NCI-H2227 (cell line): ENCODE measurements around the gene ANTXR1.

Source experiments
- DNase-seq: peaks from one replicate; lab custom pipeline; 2025; ENCODE audit not compliant: unreplicated experiment; lab: John Stamatoyannopoulos, UW

ANTXR1 gene

DNA sequence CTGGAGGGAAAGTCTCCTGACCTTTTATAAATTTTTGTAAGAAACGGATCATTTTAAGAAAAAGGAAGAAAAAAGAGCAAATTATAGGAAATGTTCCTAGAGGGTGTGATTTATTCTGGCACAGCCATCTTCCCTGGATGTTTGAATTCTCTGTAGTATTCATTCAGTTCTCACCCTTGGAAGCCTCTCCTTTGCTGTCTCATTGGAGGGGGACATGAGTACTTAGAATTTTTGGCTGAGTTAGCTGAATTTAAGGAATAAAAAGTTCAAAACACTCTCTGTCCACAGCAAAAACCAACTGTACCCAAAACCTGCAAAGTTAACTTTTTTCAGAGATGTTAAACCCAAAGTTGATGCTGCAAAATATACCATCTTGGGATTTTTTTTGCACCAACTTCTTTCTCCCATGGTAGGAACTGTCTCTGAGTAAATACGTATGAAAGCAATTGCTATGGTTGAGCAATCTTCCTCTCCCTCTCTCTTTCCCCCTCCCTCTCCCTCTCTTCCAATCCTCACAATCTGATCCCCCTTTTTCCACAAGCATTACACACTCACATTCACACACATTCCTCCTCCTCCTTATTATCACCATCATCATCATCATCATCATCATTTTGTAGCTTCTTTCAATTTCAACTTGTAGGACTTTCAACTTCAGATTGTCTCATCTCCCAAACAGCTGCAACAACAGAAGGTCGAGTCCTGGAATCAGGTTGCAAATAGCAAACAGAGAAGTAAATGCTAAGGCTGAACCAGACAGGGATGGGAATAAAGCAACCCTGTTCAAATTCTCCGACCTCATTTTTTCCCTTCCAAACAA, 190.4 kb downstream of the ANTXR1 start:
- DNase-seq: no peak

GRCh38 chr2:69204654-69205053, 191.7 kb downstream of the ANTXR1 start:
- DNase-seq: no peak

DNA sequence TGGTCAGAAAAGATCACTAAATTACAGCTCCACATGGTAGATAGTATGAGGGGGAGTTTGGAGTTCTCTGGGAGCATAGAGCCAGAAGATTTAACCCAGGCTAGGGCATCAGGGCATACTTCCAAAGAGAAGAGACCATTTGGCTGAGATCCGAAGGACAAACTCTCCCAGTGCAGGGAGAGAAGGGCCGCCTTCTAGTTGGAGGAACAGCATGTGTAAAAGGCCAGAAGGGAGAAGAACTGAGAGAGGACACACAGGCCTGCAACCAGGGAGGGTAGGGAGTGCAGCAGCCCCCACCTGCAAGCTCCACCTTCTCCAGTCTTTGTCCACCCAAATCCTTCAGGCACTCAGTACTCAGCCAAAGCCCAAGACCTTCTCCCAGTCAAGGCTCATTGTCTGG, 192.1 kb downstream of the ANTXR1 start:
- DNase-seq: no peak

DNA sequence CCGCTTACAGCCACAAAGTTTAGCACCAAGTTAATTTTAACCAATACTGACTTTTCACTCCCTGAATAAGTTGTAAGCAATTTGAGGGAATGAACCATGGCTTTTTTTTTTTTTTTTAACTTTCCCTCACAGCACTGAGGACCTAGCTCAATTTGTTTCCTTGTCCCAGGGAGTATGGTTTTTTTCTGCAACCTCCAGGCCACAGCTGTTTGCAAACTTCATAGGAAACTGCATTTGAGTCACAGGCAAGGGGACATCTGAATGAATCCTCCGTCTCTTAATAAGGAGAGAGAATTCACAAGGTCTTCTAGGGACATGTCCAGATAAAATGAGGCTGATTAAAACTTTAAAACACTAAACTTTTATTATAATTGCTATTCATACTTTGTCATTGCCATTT, 192.5 kb downstream of the ANTXR1 start:
- DNase-seq: no peak

DNA sequence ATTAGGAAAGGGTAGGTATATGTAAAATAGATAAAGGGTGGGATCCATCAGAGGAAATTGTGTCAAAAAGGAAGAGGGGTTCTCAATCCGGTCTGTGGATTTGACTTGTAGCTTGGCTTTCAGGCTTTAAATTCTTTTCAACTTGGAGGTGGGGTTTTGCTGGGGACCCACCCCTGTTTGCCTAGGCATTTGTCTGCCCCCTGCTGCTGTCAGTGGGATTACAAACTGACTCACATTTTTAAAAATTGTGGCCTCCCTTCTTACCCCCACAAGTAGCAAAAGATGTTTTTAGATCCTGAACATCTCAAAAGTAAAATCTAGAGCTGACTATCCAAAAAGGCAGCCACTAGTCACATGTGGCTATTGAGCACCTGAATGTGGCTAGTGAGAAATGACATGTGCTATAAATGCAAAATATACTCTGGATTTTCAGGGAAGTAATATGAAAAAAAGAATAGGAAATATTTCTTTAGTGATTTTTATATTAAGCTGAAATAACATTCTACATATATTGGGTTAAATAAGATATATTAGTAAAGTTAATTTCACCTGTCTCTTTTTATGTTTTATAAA, 195.1 kb downstream of the ANTXR1 start:
- no peak for DNase-seq

DNA sequence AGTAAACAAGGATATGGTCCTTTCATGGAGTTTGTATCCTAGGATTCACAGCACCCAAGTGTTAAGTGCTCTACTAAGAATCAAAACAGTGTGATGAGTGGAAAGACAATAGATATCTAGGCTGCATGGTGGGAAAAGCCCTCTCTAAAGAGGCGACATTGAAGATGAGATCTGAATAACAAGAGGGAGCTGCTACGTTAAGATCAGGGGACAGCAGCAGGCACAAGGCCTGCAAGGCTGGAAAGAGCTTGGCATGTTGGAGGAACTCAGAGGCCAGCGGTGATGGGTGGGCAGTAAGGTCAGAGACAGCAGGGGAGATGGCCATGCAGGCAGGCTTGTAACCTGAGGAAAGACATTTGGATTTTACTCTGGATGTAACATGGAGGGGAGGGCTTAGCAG, 196.5 kb downstream of the ANTXR1 start:
- no peak for DNase-seq

- DNase-seq: no peak
These were observed 197.4 kb downstream of the ANTXR1 start for GRCh38 chr2:69210385-69210784.

DNA sequence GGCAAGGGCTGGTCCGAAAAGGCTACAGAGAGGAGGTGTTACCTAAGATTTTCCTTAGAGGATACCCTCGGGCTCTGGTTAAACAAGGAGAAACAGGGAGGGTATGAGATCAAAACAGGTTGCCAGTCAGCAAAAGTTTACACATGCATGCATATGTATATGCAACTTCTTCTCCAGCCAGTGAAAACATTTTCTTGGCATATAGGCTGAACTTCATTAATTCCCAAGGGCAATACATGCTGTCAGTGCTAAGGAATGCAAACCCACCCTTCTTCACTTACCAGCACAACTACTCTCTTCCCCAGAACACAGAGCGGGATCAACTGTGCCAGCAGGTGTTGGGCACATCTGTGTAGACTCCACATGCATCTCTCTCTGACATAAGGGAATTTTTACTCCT, 198.1 kb downstream of the ANTXR1 start:
- DNase-seq: no peak

DNA sequence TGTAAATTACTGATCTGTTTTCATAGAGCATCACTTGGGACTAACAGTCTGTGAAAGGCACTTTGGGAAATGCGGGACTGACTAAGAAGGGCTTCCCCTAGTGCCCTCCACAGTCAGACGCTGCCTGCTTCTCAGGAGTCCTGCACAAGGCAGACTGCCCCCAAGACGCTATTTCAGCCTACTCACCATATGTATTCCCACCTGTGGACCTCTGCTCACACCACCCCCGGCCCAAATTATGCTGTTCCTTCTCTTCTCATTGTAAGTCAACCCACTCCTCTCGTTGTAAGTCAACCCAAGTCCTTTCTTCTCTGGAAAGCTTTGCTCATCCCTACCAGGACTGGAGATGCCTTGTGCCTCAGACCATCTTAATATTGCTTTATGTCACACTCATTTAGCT, 198.7 kb downstream of the ANTXR1 start:
- DNase-seq: no peak

DNA sequence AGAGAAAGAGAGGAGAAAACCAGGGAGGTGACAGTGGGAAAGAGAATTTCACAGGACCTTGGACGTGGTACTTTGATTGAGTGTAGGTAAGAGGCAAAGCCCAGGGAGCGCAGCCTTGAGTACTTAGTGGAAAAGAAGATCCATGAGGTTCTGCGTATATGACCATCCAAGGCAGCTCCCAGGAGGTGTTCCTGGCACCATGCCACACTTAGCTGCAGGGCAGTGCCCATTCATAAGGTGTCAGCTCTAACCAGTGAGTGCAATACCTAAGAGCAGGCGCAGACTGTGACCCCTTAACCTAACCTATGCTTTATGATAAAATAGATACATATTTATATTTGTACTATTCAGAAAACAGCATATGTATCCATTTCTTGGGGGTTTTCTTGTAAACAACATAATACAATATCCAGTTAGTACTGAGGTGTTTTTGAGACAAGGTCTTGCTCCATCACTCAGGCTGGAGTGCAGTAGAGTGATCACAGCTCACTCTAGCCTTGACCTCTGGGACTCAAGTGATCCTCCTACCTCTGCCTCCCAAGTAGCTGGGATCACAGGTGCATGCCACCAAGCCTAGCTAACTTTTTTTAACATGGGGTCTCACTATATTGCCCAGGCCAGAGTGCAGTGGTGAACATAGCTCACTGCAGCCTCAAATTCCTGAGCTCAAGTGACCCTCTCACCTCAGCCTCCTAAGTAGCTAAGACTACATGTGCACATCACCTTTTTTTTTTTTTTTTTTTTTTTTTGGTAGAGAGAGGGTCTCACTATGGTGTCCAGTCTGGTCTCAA, 199.5 kb downstream of the ANTXR1 start:
- DNase-seq: no peak

DNA sequence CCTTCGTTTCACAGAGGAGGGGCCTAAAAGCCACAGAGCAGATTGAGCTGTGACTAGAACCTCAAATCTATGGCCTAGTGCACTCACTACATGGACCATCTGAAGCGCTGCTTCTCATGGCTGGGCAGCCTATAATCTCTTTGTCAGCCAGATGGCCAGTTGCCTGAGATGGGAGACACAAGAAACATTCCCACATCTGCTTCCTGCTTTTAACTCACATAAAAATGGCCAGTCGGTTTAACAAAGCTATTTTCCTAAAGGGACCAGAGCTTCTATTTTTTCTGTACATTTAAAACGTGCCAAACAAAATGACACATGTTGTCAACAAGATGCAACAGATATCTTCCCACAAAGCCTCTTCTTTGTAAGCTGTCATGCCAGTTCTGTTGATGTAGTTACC, 200.2 kb downstream of the ANTXR1 start:
- no peak for DNase-seq

GRCh38 chr2:69213782-69214181, 200.8 kb downstream of the ANTXR1 start:
- DNase-seq: no peak

DNA sequence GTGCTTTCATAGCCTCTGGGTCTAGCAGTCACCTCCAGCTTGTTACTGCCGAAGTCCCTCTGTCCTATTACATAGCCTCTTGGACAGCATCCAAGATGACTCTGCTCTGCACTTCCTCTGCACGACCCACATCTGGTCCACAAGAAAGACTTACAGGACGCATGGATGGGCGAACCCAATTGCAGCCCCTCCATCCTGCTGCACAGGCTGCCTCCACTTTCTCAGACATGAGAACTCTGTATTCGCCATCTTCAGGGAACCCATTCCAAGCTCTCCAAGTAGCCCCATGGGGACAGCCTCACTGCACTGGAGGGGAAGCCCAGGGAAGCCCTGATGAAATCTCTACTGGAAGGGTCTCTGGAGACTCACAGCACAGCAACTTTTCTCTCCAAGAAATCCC, 201.9 kb downstream of the ANTXR1 start:
- no peak for DNase-seq

- no peak for DNase-seq
These were observed 203.8 kb downstream of the ANTXR1 start for GRCh38 chr2:69216535-69217332.

GRCh38 chr2:69217333-69218080, 204.5 kb downstream of the ANTXR1 start:
- DNase-seq: no peak

DNA sequence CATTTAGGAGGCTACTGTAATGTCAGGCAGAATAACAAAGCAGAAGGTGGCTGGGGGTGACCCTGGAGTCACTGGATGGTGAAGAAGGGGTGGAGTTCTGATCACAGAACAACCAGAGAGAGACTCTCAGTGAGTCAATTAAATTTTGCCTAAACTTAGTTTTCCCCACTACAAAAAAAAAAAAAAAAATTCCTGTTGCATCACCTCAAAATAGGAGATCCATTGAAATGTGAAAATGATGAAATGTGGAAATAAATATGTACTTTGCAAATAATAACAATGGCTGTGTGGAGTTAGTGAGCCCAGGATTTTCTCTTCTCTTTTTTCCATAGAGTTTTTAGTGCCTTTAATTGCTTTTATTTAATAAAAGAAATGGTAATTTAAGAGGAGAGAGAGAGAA, 208.5 kb downstream of the ANTXR1 start:
- DNase-seq: no peak

- DNase-seq: no peak
These were observed 209.2 kb downstream of the ANTXR1 start for GRCh38 chr2:69221960-69222751.

DNA sequence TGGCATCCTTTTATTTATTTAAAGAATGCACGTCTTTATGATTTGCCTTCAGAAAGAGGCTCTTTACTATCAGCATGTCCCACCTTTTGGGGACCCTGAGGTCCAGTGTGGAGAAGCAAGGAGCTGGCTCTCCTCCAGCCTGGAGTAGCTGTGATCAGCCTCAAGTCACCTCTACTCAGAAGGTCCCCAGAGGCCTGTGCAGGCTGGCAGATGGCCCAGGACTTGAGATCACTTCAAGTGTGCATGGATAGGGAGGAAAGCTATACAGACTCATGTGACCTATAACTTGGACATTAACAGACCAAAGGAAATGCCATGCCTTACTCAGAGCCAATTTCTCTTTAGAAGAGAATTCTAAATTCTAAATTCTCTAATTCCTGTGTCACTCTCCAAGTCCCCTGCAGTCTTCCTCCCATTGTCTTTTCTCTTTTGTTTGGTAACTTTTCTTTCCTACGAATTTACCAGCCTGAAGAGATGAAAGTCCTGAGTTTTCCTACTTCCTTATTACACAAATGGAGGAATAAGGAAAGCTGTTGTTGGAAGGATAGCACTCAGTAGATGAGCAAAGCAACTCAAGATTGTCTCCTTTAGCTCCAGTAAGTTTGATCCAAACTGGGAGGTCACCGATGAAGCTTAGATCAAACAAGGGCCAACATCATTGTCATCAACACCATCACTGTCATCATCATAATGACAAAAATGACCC, 210.1 kb downstream of the ANTXR1 start:
- DNase-seq: no peak
